B cell (primary cell): ENCODE data around the gene LMBR1L.

Experiments
- CTCF ChIP-seq: fragments of 200-600 bp; IDR thresholded peaks from one replicate; pipeline ENCODE4 v1.8.0; 2022; ENCODE audit warnings: antibody characterized with exemption, mild to moderate bottlenecking
- EZH2 ChIP-seq: IDR thresholded peaks from 2 replicates; pipeline ENCODE4 v1.6.1; 2012; ENCODE audit warnings: borderline replicate concordance, low read depth, mild to moderate bottlenecking, moderate library complexity, low read length; ENCODE audit not compliant: insufficient read depth, poor library complexity, severe bottlenecking

DNA sequence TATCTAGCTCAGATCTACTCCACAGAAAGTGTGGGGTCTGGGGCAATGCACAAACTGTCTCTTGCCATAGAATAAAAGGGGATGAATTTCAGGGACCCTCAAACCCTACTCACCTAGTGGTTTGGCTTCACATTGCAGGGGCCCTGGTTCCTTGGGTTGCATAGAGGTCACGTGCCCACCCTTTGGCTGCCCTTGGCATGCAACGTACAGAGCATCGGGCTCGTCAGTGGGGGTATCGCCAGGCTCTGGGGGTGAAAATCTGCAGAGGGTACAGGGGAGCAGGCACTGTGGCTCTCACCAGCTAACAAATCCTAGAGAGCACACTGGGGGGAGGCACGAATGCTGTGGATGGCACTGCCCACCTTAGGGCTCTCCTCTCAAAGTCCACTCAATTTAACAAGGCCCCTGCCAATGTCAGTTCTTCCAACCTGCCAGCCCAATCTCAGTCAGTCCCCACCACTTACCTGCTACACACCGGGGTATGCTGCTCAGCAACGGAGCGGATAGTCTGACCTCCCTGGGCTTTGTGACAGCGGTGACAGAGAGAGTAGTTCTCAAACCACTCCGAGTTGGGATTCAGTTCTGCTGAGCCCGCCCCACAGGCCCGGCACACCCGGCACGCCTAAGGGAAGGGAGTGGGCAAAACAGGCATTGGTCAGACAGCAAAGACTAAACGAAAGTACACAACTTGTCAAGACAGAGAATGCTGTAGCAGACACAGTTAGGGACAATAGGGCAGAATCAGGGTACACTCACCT lies 58.0 kb downstream of the LMBR1L start:
- TF ChIP-seq CTCF (no peak), EZH2 (no peak)
